ENCODE measurements around the gene CAMTA2. TPM values are rescaled to one million over a fixed set of nuclear protein-coding genes. Genes with fewer than 3 reads are reported as not detected.
"Not testable (repeated sequence)": the region's sequence is repeated elsewhere in the genome, so short reads cannot be mapped to it uniquely, and the experiment has no call there.

CAMTA2 gene
- total RNA-seq, 1 experiment from 2014 or later: 2.8 TPM

GRCh38 chr17:4939796-4940554, 47.5 kb downstream of the CAMTA2 start, which contains the start of the genes RNF167 and SLC25A11:
RNF167 (plus strand) TSS chr17:4940268; CDS start chr17:4940910, 642 bp downstream.
SLC25A11 (minus strand) TSS chr17:4940046; CDS start chr17:4939910, 136 bp downstream.
- in situ Hi-C loops (cut with HindIII; ENCODE audit: low pct_unique_long_range_greater_than_20kb, low sequenced_read_pairs): no loop called here
- DNase-seq (ENCODE audit: low read depth): peak; percentile 98

GRCh38 chr17:4939546-4939795, 48.0 kb downstream of the CAMTA2 start:
- no peak for DNase-seq (ENCODE audit: low read depth)
- in situ Hi-C loops (cut with HindIII; ENCODE audit: low pct_unique_long_range_greater_than_20kb, low sequenced_read_pairs): no loop called here

GRCh38 chr17:4938688-4939545, 48.6 kb downstream of the CAMTA2 start:
- no peak for DNase-seq (ENCODE audit: low read depth)
- in situ Hi-C loops (cut with HindIII; ENCODE audit: low pct_unique_long_range_greater_than_20kb, low sequenced_read_pairs): no loop called here

GRCh38 chr17:4938069-4938491, 49.4 kb downstream of the CAMTA2 start:
- in situ Hi-C loops (cut with HindIII; ENCODE audit: low pct_unique_long_range_greater_than_20kb, low sequenced_read_pairs): no loop called here
- no peak for DNase-seq (ENCODE audit: low read depth)

GRCh38 chr17:4937553-4937952, 49.9 kb downstream of the CAMTA2 start:
- in situ Hi-C loops (cut with HindIII; ENCODE audit: low pct_unique_long_range_greater_than_20kb, low sequenced_read_pairs): no loop called here
- no peak for DNase-seq (ENCODE audit: low read depth)

GRCh38 chr17:4936436-4936835, 51.0 kb downstream of the CAMTA2 start:
- in situ Hi-C loops (cut with HindIII; ENCODE audit: low pct_unique_long_range_greater_than_20kb, low sequenced_read_pairs): no loop called here
- DNase-seq (ENCODE audit: low read depth): no peak

- DNase-seq (ENCODE audit: low read depth): no peak
- in situ Hi-C loops (cut with HindIII; ENCODE audit: low pct_unique_long_range_greater_than_20kb, low sequenced_read_pairs): no loop called here
Measured at GRCh38 chr17:4935650-4936049, 51.8 kb downstream of the CAMTA2 start.

GRCh38 chr17:4934173-4934979, 53.1 kb downstream of the CAMTA2 start:
- in situ Hi-C loops (cut with HindIII; ENCODE audit: low pct_unique_long_range_greater_than_20kb, low sequenced_read_pairs): no loop called here
- peak; percentile 48 for DNase-seq (ENCODE audit: low read depth)

GRCh38 chr17:4933646-4934045, 53.8 kb downstream of the CAMTA2 start:
- no peak for DNase-seq (ENCODE audit: low read depth)
- in situ Hi-C loops (cut with HindIII; ENCODE audit: low pct_unique_long_range_greater_than_20kb, low sequenced_read_pairs): no loop called here

GRCh38 chr17:4932756-4933155, 54.7 kb downstream of the CAMTA2 start:
- in situ Hi-C loops (cut with HindIII; ENCODE audit: low pct_unique_long_range_greater_than_20kb, low sequenced_read_pairs): no loop called here
- no peak for DNase-seq (ENCODE audit: low read depth)

- in situ Hi-C loops (cut with HindIII; ENCODE audit: low pct_unique_long_range_greater_than_20kb, low sequenced_read_pairs): no loop called here
- no peak for DNase-seq (ENCODE audit: low read depth)
Measured at GRCh38 chr17:4931963-4932362, 55.5 kb downstream of the CAMTA2 start, which contains the start of gene GP1BA. GP1BA (plus strand) TSS chr17:4932277; CDS start chr17:4932605, 328 bp downstream.

- DNase-seq (ENCODE audit: low read depth): no peak
- in situ Hi-C loops (cut with HindIII; ENCODE audit: low pct_unique_long_range_greater_than_20kb, low sequenced_read_pairs): no loop called here
Measured at GRCh38 chr17:4928881-4929280, 58.6 kb downstream of the CAMTA2 start.

- DNase-seq (ENCODE audit: low read depth); in situ Hi-C loops (cut with HindIII; ENCODE audit: low pct_unique_long_range_greater_than_20kb, low sequenced_read_pairs): not testable (repeated sequence)
Measured at GRCh38 chr17:4926577-4927335, 60.7 kb downstream of the CAMTA2 start.

GRCh38 chr17:4921320-4921719, 66.2 kb downstream of the CAMTA2 start:
- DNase-seq (ENCODE audit: low read depth): no peak
- in situ Hi-C loops (cut with HindIII; ENCODE audit: low pct_unique_long_range_greater_than_20kb, low sequenced_read_pairs): no loop called here

GRCh38 chr17:4920351-4921048, 67.0 kb downstream of the CAMTA2 start:
- DNase-seq (ENCODE audit: low read depth): no peak
- in situ Hi-C loops (cut with HindIII; ENCODE audit: low pct_unique_long_range_greater_than_20kb, low sequenced_read_pairs): no loop called here

- in situ Hi-C loops (cut with HindIII; ENCODE audit: low pct_unique_long_range_greater_than_20kb, low sequenced_read_pairs): no loop called here
- no peak for DNase-seq (ENCODE audit: low read depth)
Measured at GRCh38 chr17:4919511-4920047, 67.9 kb downstream of the CAMTA2 start.

Measured in Caki2 (cell line).